GM23338 (cell line): ENCODE data around the gene CACNA1S. TPM values are rescaled to one million over a fixed set of nuclear protein-coding genes. Genes with fewer than 3 reads are reported as not detected.

Experiments used
- ATAC-seq: fragments of 200-7000 bp; cut with Tn5 transposase; 3 replicates; pipeline ENCODE4 v1.9.1; 2020
- DNase-seq: peaks from one replicate; pipeline ENCODE4 v3.0.0-alpha.2; 2015; ENCODE audit warnings: low spot score
- H2AFZ ChIP-seq: fragments of 200-600 bp; sonication (generic); 2 replicates; pipeline ENCODE4 v1.8.0; 2016; ENCODE audit warnings: antibody characterized with exemption, mild to moderate bottlenecking, moderate library complexity
- H3F3A ChIP-seq: fragments of 200-600 bp; sonication (generic); replicated peaks from 2 replicates; pipeline ENCODE4 v1.8.0; 2017; ENCODE audit warnings: antibody characterized with exemption, mixed run types, low read depth
- H3K27ac ChIP-seq: fragments of 200-600 bp; sonication (generic); 2 replicates; pipeline ENCODE4 v1.6.1; 2016; ENCODE audit warnings: low read depth
- H3K27me3 ChIP-seq: fragments of 200-600 bp; sonication (generic); 2 replicates; pipeline ENCODE4 v1.8.0; 2016; ENCODE audit warnings: mild to moderate bottlenecking, mixed run types, moderate library complexity; ENCODE audit not compliant: insufficient read depth
- H3K36me3 ChIP-seq: fragments of 200-600 bp; sonication (generic); 2 replicates; pipeline ENCODE4 v1.8.0; 2016; ENCODE audit warnings: mild to moderate bottlenecking; ENCODE audit not compliant: insufficient read depth
- H3K4me1 ChIP-seq: fragments of 200-600 bp; sonication (generic); 2 replicates; pipeline ENCODE4 v1.8.0; 2016; ENCODE audit warnings: mild to moderate bottlenecking, moderate library complexity; ENCODE audit not compliant: insufficient read depth
- H3K4me2 ChIP-seq: fragments of 200-600 bp; sonication (generic); 2 replicates; pipeline ENCODE4 v1.7.1; 2017; ENCODE audit warnings: mixed run types
- H3K4me3 ChIP-seq: fragments of 200-600 bp; sonication (generic); 2 replicates; pipeline ENCODE4 v1.6.1; 2016; ENCODE audit warnings: mixed run types
- H3K79me2 ChIP-seq: fragments of 200-600 bp; sonication (generic); replicated peaks from 2 replicates; pipeline ENCODE4 v1.8.0; 2017; ENCODE audit warnings: mild to moderate bottlenecking; ENCODE audit not compliant: insufficient read depth
- H3K9me2 ChIP-seq: fragments of 200-600 bp; sonication (generic); 2 replicates; pipeline ENCODE4 v1.8.0; 2017; ENCODE audit not compliant: insufficient read depth
- H4K20me1 ChIP-seq: fragments of 200-600 bp; sonication (generic); replicated peaks from 2 replicates; pipeline ENCODE4 v1.8.0; 2017; ENCODE audit warnings: mild to moderate bottlenecking; ENCODE audit not compliant: insufficient read depth
- H3K27ac Mint-ChIP-seq: 2 replicates; pipeline ENCODE4 v1.8.0; 2020; ENCODE audit warnings: inconsistent platforms, mild to moderate bottlenecking, moderate library complexity, mixed read lengths
- H3K27me3 Mint-ChIP-seq: 3 replicates; pipeline ENCODE4 v1.8.0; 2022; ENCODE audit warnings: low read depth, mild to moderate bottlenecking, moderate library complexity, mixed read lengths, inconsistent platforms; ENCODE audit not compliant: insufficient read depth, poor library complexity
- H3K36me3 Mint-ChIP-seq: 3 replicates; pipeline ENCODE4 v1.8.0; 2021; ENCODE audit warnings: low read depth, mild to moderate bottlenecking, inconsistent platforms, moderate library complexity, mixed read lengths
- H3K4me1 Mint-ChIP-seq: 3 replicates; pipeline ENCODE4 v1.8.0; 2020; ENCODE audit warnings: mild to moderate bottlenecking, inconsistent platforms, mixed read lengths
- H3K4me3 Mint-ChIP-seq: 3 replicates; pipeline ENCODE4 v1.8.0; 2021; ENCODE audit warnings: moderate library complexity, mild to moderate bottlenecking, inconsistent platforms, mixed read lengths
- H3K9me3 Mint-ChIP-seq: 3 replicates; pipeline ENCODE4 v1.8.0; 2020; ENCODE audit warnings: moderate library complexity, mild to moderate bottlenecking, inconsistent platforms, mixed read lengths
- CREB1 ChIP-seq: fragments of 250-450 bp; sonication (Bioruptor Pico); IDR thresholded peaks from 2 replicates; pipeline ENCODE4 v1.5.0; 2020; ENCODE audit warnings: low read depth, mild to moderate bottlenecking, moderate library complexity
- CTCF ChIP-seq, 2 experiments: fragments of 200-600 bp in 1 of 2; sonication (generic) in 1 of 2; conservative IDR thresholded peaks; 2 replicates each; pipeline versions ENCODE4 v1.5.1 to v1.6.1; 2016 to 2017; ENCODE audit warnings: antibody characterized with exemption in 2 of 2, low read depth in 2 of 2, mild to moderate bottlenecking in 2 of 2, moderate library complexity in 1 of 2
- ETS1 ChIP-seq: IDR thresholded peaks from 2 replicates; pipeline ENCODE4 v1.6.1; 2016; ENCODE audit warnings: antibody characterized with exemption
- EZH2 ChIP-seq: fragments of 200-600 bp; sonication (generic); IDR thresholded peaks from one replicate; pipeline ENCODE4 v1.8.0; 2017; ENCODE audit warnings: antibody characterized with exemption, mild to moderate bottlenecking, low read depth; ENCODE audit not compliant: unreplicated experiment
- EZH2phosphoT487 ChIP-seq: fragments of 200-600 bp; sonication (generic); IDR thresholded peaks from one replicate; pipeline ENCODE4 v1.8.1; 2018; ENCODE audit warnings: antibody characterized with exemption; ENCODE audit not compliant: unreplicated experiment
- JUNB ChIP-seq: IDR thresholded peaks from one replicate; pipeline ENCODE4 v1.6.1; 2016; ENCODE audit warnings: antibody characterized with exemption; ENCODE audit not compliant: unreplicated experiment
- NANOG ChIP-seq: IDR thresholded peaks from 2 replicates; pipeline ENCODE4 v1.6.1; 2016; ENCODE audit warnings: antibody characterized with exemption, borderline replicate concordance
- POLR2AphosphoS5 ChIP-seq: IDR thresholded peaks from 2 replicates; pipeline ENCODE4 v1.6.1; 2016; ENCODE audit warnings: antibody characterized with exemption, low read depth
- REST ChIP-seq: IDR thresholded peaks from one replicate; pipeline ENCODE4 v1.6.1; 2018; ENCODE audit warnings: antibody characterized with exemption; ENCODE audit not compliant: unreplicated experiment
- ZNF462 ChIP-seq: fragments of 250-450 bp; sonication (Bioruptor Pico); IDR thresholded peaks from 2 replicates; pipeline ENCODE4 v1.5.0; 2020; ENCODE audit warnings: mild to moderate bottlenecking, moderate library complexity
- polyA plus RNA-seq: library from polyadenylated mRNA; unstranded; fragments of >200 nt; fragmentation: Nextera tagmentation; extraction: Ambion mirVana; gene quantifications from 2 replicates; pipeline ENCODE4 v1.2.1, GENCODE V29; 2016
- total RNA-seq: library from RNA; depleted of rRNA; stranded (reverse); fragments of >200 nt; shearing (Covaris generic); gene quantifications from 2 replicates; pipeline ENCODE4 v1.2.3, GENCODE V29; 2014

Gene CACNA1S
- total and polyA plus RNA-seq, 2 experiments from 2014 or later, result 0.03 TPM; not detected in 1

- Histone ChIP-seq H2AFZ (no peak overlapping the region), H3F3A (no peaks in the 10 kb centered on the region), H4K20me1 (no peaks in the 10 kb centered on the region), H3K9me2 (peaks cover 2% of the 10 kb centered on the region; the same call in 1 of the 2 replicates), H3K27ac (no peak overlapping the region), H3K4me1 (no peaks in the 10 kb centered on the region), H3K36me3 (no peaks in the 10 kb centered on the region), H3K27me3 (no peaks in the 10 kb centered on the region), H3K4me2 (no peak overlapping the region), H3K79me2 (no peaks in the 10 kb centered on the region), H3K4me3 (no peak overlapping the region)
- Mint-ChIP-seq H3K4me1 (peaks cover 10% of the 10 kb centered on the region), H3K36me3 (no peaks in the 10 kb centered on the region), H3K27me3 (peaks cover 2% of the 10 kb centered on the region), H3K27ac (no peak overlapping the region), H3K9me3 (no peaks in the 10 kb centered on the region), H3K4me3 (no peak overlapping the region)
- DNase-seq (no peak), ATAC-seq (no peak)
- TF ChIP-seq CTCF (conservative IDR thresholded peaks at IDR 0.05; ENCODE audit: low read depth in 2 of 2), result no peak
- no peak for TF ChIP-seq NANOG
These were observed 18.3 kb downstream of the CACNA1S start for GRCh38 chr1:201093962-201094361.

GRCh38 chr1:201093561-201093960 lies 18.7 kb downstream of the CACNA1S start:
- Histone ChIP-seq H3F3A (no peaks in the 10 kb centered on the region), H4K20me1 (no peaks in the 10 kb centered on the region), H3K4me3 (no peak overlapping the region), H3K9me2 (peaks cover 2% of the 10 kb centered on the region; the same call in 1 of the 2 replicates), H3K79me2 (no peaks in the 10 kb centered on the region), H3K27ac (no peak overlapping the region), H3K36me3 (no peaks in the 10 kb centered on the region), H2AFZ (no peak overlapping the region), H3K4me1 (no peaks in the 10 kb centered on the region), H3K27me3 (no peaks in the 10 kb centered on the region), H3K4me2 (no peak overlapping the region)
- Mint-ChIP-seq H3K27ac (no peak overlapping the region), H3K4me3 (no peak overlapping the region), H3K27me3 (peaks cover 2% of the 10 kb centered on the region), H3K9me3 (no peaks in the 10 kb centered on the region), H3K4me1 (peaks cover 10% of the 10 kb centered on the region), H3K36me3 (no peaks in the 10 kb centered on the region)
- no peak for ATAC-seq
- DNase-seq, result no peak
- TF ChIP-seq EZH2 (no peak), EZH2phosphoT487 (no peak), ZNF462 (CRISPR knock-in tag) (no peak), REST (no peak), ETS1 (no peak), POLR2AphosphoS5 (no peak), JUNB (no peak), NANOG (no peak), CREB1 (CRISPR knock-in tag) (no peak)
